Osteocyte (in vitro differentiated cells): ENCODE data around the gene NECAP2. TPM values are rescaled to one million over a fixed set of nuclear protein-coding genes. Genes with fewer than 3 reads are reported as not detected.

ENCODE experiments used
- total RNA-seq: library from RNA; stranded (reverse); gene quantifications from 2 replicates; pipeline ENCODE4 v1.2.1, GENCODE V29; 2021

NECAP2 gene
- total RNA-seq, 1 donor from 2014 or later = 62.0 TPM

Other genes starting within 250 kb of the NECAP2 start
- gene ARHGEF19, start 228.1 kb upstream of the NECAP2 start, total RNA-seq = 8.5 and 9.5 TPM in 2 replicates
- gene CPLANE2, start 203.5 kb upstream of the NECAP2 start, total RNA-seq = 10.3 and 11.8 TPM in 2 replicates
- gene FBXO42, start 88.2 kb upstream of the NECAP2 start, total RNA-seq = 22.2 and 22.8 TPM in 2 replicates
- gene SZRD1, start 73.5 kb upstream of the NECAP2 start, total RNA-seq = 141 and 143 TPM in 2 replicates
- not detected in 2 replicates for gene SPATA21, start 3.3 kb upstream of the NECAP2 start, total RNA-seq
- gene RNU1-1, start 73.6 kb downstream of the NECAP2 start, total RNA-seq = 2,650 and 2,859 TPM in 2 replicates
- gene NBPF1, start 172.8 kb downstream of the NECAP2 start, total RNA-seq = 50.1 and 55.6 TPM in 2 replicates
- gene RNU1-3, start 226.2 kb downstream of the NECAP2 start, total RNA-seq = 2,650 and 2,859 TPM in 2 replicates